Germinal center (tissue), 1 donor: Measurements from ENCODE around the gene SLC6A7.

Experiments used
- DNase-seq: peaks from one replicate; pipeline ENCODE4 v3.0.0; 2012; ENCODE audit warnings: mixed read lengths, low spot score

SLC6A7 gene

GRCh38 chr5:150190987-150191386 is 1.1 kb downstream of the SLC6A7 start:
- DNase-seq, result no peak

- no peak for DNase-seq
Observed at GRCh38 chr5:150192462-150192861, 2.6 kb downstream of the SLC6A7 start.

GRCh38 chr5:150195736-150196485 is 6.0 kb downstream of the SLC6A7 start:
- DNase-seq, result no peak

- DNase-seq, result no peak
Observed at GRCh38 chr5:150196514-150196913, 6.7 kb downstream of the SLC6A7 start.

- DNase-seq, result no peak
Observed at GRCh38 chr5:150196986-150197385, 7.1 kb downstream of the SLC6A7 start.

GRCh38 chr5:150197476-150197875 is 7.6 kb downstream of the SLC6A7 start:
- DNase-seq, result no peak

- DNase-seq, result no peak
Observed at GRCh38 chr5:150202501-150202900, 12.6 kb downstream of the SLC6A7 start.

- DNase-seq, result no peak
Observed at GRCh38 chr5:150203832-150204589, 14.1 kb downstream of the SLC6A7 start.

GRCh38 chr5:150204590-150204960 is 14.7 kb downstream of the SLC6A7 start:
- no peak for DNase-seq

GRCh38 chr5:150206098-150206778 is 16.4 kb downstream of the SLC6A7 start:
- no peak for DNase-seq

- DNase-seq, result no peak
Observed at GRCh38 chr5:150206779-150207115, 16.9 kb downstream of the SLC6A7 start.

GRCh38 chr5:150208187-150209098 is 18.6 kb downstream of the SLC6A7 start:
- DNase-seq, result no peak

- DNase-seq, result no peak
Observed at GRCh38 chr5:150209099-150209635, 19.3 kb downstream of the SLC6A7 start.

- no peak for DNase-seq
Observed at GRCh38 chr5:150210644-150211043, 20.8 kb downstream of the SLC6A7 start.

GRCh38 chr5:150211156-150212030 is 21.5 kb downstream of the SLC6A7 start:
- no peak for DNase-seq

GRCh38 chr5:150213530-150213929 is 23.7 kb downstream of the SLC6A7 start:
- no peak for DNase-seq

GRCh38 chr5:150214289-150214688 is 24.4 kb downstream of the SLC6A7 start:
- DNase-seq, result no peak

- DNase-seq, result no peak
Observed at GRCh38 chr5:150215979-150216944, 26.4 kb downstream of the SLC6A7 start.

- DNase-seq, result no peak
Observed at GRCh38 chr5:150217038-150217437, 27.2 kb downstream of the SLC6A7 start.
